Measurements from ENCODE around the gene B3GNT2.
"Not testable (repeated sequence)": the region's sequence is repeated elsewhere in the genome, so short reads cannot be mapped to it uniquely, and the experiment has no call there.

B3GNT2 gene

GRCh38 chr2:62195421-62196277 is at the start of gene B3GNT2:
B3GNT2 (plus strand) TSS chr2:62196115; CDS start chr2:62222221, 26,106 bp downstream.
- peak; percentile 98 for DNase-seq (ENCODE audit: low spot score)

GRCh38 chr2:62146790-62147189 is 49.1 kb upstream of the B3GNT2 start:
- not testable (repeated sequence) for DNase-seq (ENCODE audit: low spot score)

DNA sequence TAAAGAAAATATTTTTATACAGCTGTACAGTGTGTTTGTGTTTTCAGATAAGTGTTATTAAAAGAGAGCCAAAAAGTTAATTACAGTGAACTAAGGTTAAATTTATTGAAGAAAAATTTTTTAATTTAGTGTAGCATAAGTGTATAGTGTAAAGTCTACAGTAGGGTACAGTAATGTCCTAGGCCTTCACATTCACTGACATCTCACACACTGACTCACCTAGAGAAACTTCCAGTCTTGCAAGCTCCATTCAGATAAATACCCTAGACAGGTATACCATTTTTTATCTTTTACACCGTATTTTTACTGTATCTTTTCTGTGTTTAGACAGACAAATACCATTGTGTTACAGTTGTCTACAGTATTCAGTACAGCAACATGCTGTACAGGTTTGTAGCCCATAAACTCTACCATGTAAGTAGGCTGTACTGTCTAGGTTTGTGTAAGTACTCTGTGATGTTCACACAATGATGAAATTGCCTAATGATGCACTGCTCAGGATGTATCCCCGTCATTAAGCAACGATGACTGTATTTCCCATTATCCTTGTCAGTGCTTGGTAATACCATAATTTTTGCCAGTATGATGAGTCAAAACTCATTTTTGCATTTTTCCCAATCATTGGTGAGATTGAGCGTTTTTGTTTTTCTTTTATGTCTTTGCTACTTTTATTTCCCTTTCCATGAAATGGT is 48.2 kb upstream of the B3GNT2 start:
- peak; percentile 31 for DNase-seq (ENCODE audit: low spot score)

DNA sequence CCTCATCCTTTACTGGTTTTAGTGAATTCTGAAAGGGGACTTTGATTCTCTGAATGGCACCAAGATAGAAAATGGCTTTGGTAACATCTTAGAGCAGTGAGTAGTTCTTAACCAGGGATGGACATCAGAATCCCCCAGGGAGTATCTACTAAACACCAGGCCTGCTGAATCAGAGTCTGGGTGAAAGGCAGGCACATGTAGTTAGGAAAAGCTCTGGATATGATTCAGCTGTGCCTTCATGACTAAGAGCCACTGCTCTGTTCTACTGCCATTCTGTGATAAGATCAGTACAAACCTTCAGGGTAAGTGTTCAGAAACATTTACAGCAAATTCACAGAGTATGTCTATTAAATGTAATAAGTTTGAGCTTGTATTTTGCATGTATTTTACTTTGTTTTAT is 46.2 kb upstream of the B3GNT2 start:
- DNase-seq (ENCODE audit: low spot score): peak; percentile 76

DNA sequence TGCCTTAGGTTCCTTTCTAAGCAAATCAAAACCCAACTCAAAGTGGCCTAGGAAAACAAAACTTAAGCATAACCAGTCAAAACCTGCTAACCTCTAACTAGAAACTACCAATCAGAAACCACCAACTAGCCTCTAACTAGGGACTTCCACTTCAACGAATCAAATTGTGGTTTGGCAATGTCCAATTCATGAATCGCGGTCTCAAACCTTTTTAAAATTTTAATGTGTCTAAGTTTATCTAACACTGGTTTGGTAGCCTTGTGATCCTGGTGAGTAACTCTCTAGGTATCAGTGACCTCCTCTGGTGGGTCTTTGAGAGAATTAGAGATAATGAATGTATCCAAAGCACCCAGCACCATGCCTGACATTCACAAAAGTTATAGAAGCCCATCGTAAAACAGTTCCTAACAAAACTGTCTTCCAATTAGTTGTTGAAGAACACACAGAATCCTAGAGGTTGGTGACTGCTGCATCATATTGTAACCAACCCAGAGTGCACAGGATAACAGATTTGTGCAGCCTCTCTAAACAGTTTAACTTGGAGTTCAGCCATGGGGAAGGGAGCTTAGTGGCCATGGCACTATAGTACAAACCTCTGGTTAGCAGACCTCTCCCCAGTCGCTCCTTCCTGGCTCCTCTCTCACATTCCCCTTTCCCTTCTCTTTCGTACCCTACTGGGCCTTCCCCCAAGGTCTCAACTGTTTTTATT is 45.2 kb upstream of the B3GNT2 start:
- no peak for DNase-seq (ENCODE audit: low spot score)

DNA sequence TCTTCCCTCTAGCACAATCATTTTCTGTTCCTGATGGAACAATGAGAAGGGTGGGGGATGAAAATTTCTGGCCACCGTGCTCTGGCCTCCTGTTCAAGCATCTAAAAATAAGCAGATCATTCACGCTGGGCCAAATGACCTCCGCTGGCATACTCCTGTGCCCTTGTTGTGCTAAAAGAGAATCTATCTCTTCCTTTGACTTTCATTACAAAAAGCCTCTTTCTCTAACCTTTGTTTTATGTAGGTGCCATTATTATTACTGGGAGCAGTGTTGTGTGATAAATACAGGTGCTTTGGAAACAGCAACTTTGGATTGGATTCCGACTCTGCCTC is 44.6 kb upstream of the B3GNT2 start:
- DNase-seq (ENCODE audit: low spot score): no peak

DNA sequence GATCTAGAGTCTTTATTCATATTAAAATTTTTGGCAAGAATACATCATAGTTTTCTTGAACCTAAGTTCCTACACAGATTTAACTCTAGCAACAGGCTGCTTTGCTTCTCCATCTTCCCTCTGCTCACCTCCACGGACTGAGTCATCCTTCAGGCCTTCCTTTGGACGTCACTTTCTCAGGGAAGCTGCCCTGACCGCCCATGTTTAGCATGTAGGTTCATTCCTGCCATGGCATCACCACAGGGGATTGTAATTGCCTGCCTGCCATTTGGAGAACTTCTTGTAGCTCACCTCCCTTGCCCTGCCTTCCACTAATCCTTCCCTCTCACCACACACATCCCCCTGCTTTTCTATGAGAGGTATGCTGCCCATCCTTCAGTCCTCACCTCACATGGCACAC is 43.9 kb upstream of the B3GNT2 start:
- DNase-seq (ENCODE audit: low spot score): no peak

DNA sequence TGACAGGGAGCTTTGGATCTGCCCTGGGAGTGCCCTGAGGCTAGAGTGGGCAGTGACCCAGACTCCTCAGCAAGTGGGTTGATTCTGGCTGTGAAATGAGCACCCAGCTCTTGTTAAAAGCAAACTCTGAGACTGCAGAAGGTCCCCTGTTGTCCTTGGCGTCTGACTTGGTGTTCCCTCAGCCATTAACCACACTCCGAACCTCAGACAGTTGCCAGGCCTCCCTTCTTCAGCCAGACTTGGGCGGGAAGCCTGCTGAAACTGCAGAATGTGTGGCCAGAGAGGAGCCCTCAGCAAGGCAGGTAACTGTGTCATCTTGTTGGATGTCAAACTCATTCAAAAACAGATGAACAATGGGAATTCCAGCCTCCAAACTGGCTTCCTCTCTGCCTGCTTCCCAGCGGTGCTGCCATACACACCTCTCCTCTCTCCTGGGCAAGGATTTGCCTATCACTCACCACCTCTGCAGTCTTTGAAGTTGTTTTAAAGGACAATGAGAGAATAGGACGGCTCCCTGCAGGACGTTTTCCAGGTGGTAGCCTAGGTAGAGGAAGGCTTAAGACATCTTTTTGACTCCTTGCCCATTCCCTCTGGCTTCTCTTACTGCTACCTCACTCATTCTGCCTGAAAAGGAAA is 38.9 kb upstream of the B3GNT2 start:
- DNase-seq (ENCODE audit: low spot score): no peak

DNA sequence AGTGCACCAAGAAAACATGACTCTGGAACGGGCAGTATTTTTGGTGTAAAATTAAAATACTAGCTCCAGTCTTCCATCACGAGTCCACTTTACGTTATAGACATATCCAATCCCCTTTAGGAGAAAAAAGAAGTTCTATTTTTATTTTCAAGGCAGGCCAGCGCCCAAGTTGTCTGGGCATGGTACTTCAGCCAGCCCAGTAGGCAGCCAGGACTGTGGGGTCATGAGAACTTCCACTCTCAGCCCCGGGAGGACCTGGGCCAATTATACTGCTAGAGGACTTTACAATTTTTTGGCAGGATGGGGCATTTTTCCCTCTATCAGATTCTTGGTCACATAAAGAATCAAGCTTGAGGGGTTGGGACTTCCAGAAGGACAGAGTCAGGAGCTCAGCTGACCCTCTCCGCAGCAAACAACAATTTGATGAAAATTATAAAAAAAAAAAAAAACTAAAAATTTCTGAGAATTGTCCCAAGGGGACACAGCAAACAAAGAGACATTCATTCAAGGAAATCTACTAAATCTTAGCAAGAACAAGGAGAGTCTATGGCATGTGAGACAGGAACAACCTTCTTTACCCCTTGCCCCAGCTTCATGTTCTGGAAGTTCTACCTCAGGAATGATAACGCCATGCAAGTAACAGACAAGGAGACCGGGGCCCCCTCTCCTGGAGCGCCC is 37.3 kb upstream of the B3GNT2 start:
- DNase-seq (ENCODE audit: low spot score): no peak

GRCh38 chr2:62160691-62161090 is 35.2 kb upstream of the B3GNT2 start:
- DNase-seq (ENCODE audit: low spot score): not testable (repeated sequence)

DNA sequence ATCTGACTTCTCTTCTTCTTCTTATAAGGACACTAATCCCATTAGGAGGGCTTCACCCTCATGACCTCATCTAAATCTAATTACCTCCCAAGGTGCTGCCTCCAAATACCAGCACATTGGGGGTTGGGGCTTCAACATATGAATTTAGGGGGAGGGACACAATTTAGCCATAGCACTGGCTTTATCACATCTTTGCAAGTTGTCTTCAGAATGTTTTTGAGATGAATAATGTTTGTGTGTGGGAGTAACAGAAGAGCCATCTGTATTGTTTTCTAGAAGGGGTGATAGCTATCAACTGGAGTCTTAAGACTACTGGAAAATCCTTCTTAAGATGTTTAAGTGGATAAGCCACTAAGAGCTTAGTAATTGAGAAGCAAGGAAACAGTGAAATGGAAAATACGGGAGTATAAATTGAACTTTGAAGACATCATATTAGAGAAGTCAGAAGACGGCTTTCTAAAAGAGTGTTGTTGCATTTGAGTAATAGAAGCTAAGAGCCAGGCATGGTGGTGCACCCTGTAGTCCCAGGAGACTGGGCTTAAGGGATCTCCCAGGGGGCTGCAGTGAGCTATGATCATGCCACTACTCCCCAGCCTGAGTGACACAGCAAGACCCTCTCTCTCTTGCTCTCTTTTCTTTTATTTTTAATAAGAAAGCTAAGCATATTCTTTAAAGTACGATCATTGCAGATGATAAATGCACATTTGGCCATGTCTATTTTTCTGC is 32.6 kb upstream of the B3GNT2 start:
- no peak for DNase-seq (ENCODE audit: low spot score)

DNA sequence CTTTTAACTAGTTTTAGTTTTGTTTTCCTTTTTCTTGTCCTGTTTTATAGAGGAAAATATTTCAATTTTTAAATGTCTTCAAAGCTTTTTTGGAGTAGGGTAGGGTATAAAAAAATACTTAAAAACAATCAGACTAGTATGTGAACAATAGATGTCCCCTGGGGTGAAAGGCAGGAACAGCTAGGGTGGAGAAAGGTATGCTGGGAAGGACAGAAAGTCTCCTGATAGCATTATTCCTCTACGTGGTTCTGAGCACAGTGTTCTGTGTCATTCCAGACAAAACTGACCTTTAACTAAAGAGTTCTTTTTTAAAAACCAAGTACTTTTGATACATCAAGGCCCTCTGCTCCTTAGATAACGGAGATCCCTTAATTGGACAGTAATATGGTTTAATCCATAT is 32.1 kb upstream of the B3GNT2 start:
- DNase-seq (ENCODE audit: low spot score): no peak

GRCh38 chr2:62175728-62176127 is 20.2 kb upstream of the B3GNT2 start:
- no peak for DNase-seq (ENCODE audit: low spot score)

- DNase-seq (ENCODE audit: low spot score): no peak
Observed at GRCh38 chr2:62176801-62177200, 19.1 kb upstream of the B3GNT2 start.

- no peak for DNase-seq (ENCODE audit: low spot score)
Observed at GRCh38 chr2:62177392-62178049, 18.4 kb upstream of the B3GNT2 start.

GRCh38 chr2:62178741-62179271 is 17.1 kb upstream of the B3GNT2 start:
- DNase-seq (ENCODE audit: low spot score): peak; percentile 61

DNA sequence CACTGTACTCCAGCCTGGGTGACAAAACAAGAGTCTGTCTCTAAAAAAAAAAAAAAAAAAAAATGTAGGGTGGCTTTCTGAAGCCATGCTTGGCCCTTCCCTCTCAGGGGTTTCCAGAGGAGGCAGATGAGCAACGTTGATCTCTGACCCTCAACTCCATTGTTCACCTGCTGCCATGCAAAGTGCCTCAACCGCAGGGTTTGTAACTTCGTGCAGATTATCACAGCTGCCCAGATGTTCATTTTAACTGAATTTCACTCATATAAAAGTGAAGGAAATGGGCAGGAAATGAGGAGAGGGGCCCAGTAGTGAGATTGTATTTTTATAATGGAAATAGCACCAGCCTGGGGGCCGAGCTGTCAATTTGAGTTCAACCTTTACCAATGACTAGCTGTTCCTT is 14.9 kb upstream of the B3GNT2 start:
- no peak for DNase-seq (ENCODE audit: low spot score)

- DNase-seq (ENCODE audit: low spot score): no peak
Observed at GRCh38 chr2:62181843-62182242, 14.1 kb upstream of the B3GNT2 start.

- no peak for DNase-seq (ENCODE audit: low spot score)
Observed at GRCh38 chr2:62184512-62185230, 11.2 kb upstream of the B3GNT2 start.

All from AG20443 (cell line).